ENCODE data around the gene GDF15. TPM values are rescaled to one million over a fixed set of nuclear protein-coding genes. Genes with fewer than 3 reads are reported as not detected.
"Not testable (repeated sequence)": the region's sequence is repeated elsewhere in the genome, so short reads cannot be mapped to it uniquely, and the experiment has no call there.

The GDF15 gene
- total RNA-seq, 1 experiment from 2014 or later: 21.9 TPM

DNA sequence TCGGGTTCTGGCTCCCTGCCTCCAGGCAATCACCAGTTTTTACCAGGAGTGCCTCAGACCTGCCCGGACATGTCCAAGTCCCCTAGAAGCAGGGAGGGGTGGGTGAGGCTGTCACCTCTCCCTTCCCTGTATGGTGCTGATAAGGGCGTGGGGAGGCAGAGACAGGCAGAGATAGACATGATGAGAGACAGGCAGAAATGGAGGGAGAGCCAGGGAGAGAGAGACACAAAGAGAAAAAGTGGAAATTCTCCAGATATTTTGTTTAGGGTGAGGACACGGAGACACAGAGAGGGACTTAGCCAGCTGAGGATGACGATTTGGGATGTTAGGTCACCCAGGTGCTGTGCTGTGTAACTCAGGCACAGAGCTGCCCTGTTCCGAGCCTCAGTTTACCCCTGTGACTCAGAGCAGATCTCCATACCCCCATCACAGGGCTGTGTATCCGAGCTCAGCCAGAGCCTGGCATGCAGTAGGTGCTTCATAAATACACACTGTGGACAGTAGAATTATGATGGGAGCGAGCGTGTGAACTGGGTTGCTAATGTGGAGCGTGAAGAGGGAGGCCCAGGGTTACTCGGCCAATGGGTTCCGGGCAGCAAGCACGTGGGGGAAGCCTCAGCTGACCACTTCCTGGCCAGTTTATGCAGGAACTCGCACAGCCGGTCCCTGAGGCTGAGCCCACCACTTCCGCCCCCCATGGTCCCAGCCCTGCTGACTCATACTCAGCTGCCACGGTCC is 11.9 kb upstream of the GDF15 start:
- H3K4me1 ChIP-seq (replicated peaks): peaks cover 27% of the 10 kb centered on the region
- DNase-seq (ENCODE audit: low read depth in 1 of 2, low spot score in 2 of 2): peak; percentile 87 to 99
- H3K9me3 ChIP-seq (replicated peaks): no peaks in the 10 kb centered on the region
- H3K27ac ChIP-seq: peak overlapping the region; percentile 88
- no peaks in the 10 kb centered on the region for H3K36me3 ChIP-seq
- no peak overlapping the region for H3K4me3 ChIP-seq
- H3K27me3 ChIP-seq (replicated peaks): no peaks in the 10 kb centered on the region

DNA sequence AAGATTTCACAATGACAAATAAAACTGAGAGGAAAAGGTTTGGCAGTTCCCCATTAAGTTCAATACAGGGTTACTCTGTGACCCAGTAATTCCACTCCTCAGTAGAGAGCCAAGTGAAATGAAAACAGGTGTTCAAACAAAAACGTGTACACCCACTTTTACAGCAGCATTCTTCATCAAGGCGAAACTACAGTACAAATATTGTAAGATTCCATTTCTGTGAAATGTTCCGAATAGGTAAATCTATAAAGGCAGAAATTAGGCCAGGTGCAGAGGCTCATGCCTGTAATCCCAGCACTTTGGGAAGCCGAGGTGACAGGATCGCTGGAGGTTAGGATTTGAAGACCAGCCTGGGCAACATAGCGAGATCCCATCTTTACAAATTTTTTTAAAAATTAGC is 8.9 kb upstream of the GDF15 start:
- Histone ChIP-seq H3K4me1 (replicated peaks) (peaks cover 27% of the 10 kb centered on the region), H3K27me3 (replicated peaks) (no peaks in the 10 kb centered on the region), H3K27ac (no peak overlapping the region), H3K4me3 (no peak overlapping the region), H3K9me3 (replicated peaks) (no peaks in the 10 kb centered on the region), H3K36me3 (no peaks in the 10 kb centered on the region)
- no peak for DNase-seq (ENCODE audit: low read depth in 1 of 2, low spot score in 2 of 2)

DNA sequence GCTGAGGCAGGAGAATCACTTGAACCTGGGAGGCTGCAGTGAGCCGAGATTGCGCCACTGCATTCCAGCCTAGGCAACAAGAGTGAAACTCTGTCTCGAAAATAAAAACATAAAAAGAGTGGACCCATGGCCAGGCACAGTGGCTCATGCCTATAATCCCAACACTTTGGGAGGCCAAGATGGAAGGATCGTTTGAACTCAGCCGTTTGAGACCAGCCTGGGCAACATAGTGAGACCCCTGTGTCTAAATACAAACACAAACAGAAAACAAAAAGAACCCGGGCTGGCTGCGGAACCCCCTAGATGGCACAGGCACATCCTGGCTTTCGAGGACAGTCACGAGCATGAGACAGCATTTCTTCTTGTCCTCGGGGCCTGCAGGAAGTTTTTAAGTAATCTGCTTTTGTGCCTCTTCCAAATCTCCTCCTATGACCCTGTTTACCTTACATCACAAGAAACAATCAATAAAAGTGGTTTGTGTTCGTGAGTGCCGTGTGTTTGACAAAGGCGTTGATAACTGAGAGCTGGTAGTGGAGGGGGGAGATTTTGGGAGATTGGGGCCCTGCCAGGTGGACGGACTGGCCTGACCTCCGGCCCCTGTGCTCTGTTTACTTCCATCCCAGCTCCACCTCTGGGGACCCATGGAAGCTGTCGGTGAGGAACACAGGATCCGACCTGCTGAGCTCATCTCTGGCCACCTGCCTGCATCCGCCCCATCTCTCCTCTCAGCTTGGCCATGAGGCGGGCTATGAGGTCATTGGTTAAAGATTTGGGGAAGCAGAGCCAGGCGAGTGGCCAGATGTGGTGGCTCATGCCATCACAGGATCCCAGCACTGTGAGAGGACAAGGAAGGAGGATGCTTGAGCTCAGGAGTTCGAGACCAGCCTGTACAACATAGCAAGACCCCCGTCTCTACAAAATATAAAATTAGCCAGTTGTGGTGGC is 5.9 kb upstream of the GDF15 start:
- Histone ChIP-seq H3K9me3 (replicated peaks) (no peaks in the 10 kb centered on the region), H3K27me3 (replicated peaks) (no peaks in the 10 kb centered on the region), H3K4me1 (replicated peaks) (peaks cover 10% of the 10 kb centered on the region), H3K27ac (no peak overlapping the region), H3K4me3 (no peak overlapping the region), H3K36me3 (no peaks in the 10 kb centered on the region)
- no peak for DNase-seq (ENCODE audit: low read depth in 1 of 2, low spot score in 2 of 2)

DNA sequence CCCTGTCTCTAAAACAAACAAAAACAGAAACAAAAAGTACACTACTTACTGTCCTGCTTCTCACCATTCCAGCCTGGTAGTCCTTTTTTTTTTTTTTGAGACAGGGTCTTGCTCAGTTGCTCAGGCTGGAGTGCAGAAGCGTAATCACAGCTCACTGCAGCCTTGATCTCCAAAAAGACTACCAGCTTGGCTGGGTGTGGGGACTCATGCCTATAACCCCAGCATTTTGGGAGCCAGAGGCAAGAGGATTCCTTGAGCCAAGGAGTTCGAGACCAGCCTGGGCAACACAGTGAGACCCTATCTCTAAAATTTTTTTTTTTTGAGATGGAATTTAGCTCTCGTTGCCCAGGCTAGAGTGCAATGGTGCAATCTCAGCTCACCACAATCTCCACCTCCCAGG is 5.1 kb upstream of the GDF15 start:
- no peak for DNase-seq (ENCODE audit: low read depth in 1 of 2, low spot score in 2 of 2)
- Histone ChIP-seq H3K27me3 (replicated peaks) (no peaks in the 10 kb centered on the region), H3K36me3 (no peaks in the 10 kb centered on the region), H3K4me3 (no peak overlapping the region), H3K27ac (no peak overlapping the region), H3K4me1 (replicated peaks) (peaks cover 15% of the 10 kb centered on the region), H3K9me3 (replicated peaks) (no peaks in the 10 kb centered on the region)

DNA sequence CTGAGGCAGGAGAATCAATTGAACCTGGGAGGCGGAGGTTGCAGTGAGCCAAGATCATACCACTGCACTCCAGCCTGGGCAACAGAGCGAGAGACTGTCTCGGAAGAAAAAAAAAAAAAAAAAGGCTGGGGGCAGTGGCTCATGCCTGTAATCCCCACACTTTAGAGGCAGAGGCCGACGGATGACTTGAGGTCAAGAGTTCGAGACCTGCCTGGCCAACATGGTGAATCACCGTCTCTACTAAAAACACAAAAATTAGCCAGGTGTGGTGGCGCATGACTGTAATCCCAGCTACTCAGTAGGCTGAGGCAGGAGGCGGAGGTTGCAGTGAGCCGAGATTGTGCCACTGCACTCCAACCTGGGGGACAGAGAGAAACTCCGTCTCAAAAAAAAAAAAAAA is 2.3 kb upstream of the GDF15 start:
- not testable (repeated sequence) for DNase-seq (ENCODE audit: low read depth in 1 of 2, low spot score in 2 of 2)

DNA sequence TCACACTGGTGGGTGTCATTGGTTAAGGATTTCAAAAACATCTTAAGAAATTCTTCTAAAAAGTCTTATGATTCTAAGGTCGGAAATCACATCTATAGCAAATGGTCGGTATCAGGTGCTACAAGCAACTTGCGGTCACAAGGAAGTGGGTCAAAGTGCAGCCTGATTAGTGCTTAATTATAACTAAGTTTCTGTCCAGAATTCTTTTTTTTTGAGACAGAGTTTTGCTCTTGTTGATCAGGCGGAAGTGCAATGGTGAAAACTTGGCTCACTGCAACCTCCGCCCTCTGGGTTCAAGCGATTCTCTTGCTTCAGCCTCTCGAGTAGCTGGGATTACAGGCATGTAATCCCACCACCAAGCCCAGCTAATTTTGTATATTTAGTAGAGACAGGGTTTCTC is 1.2 kb upstream of the GDF15 start:
- Histone ChIP-seq H3K4me1 (replicated peaks) (peaks cover 26% of the 10 kb centered on the region), H3K27me3 (replicated peaks) (no peaks in the 10 kb centered on the region), H3K27ac (no peak overlapping the region), H3K4me3 (no peak overlapping the region), H3K9me3 (replicated peaks) (0 out of 2 replicates have a peak, but pooled peaks cover 5% of the 10 kb centered on the region), H3K36me3 (peaks cover 7% of the 10 kb centered on the region)
- no peak for DNase-seq (ENCODE audit: low read depth in 1 of 2, low spot score in 2 of 2)

More for the DNA sequence above, 2.3 kb upstream of the GDF15 start:
- not testable (repeated sequence) for H3K36me3 ChIP-seq; H3K9me3 ChIP-seq (replicated peaks); H3K4me3 ChIP-seq; H3K27ac ChIP-seq; H3K27me3 ChIP-seq (replicated peaks)
- peaks cover 29% of the 10 kb centered on the region for H3K4me1 ChIP-seq (replicated peaks)

DNA sequence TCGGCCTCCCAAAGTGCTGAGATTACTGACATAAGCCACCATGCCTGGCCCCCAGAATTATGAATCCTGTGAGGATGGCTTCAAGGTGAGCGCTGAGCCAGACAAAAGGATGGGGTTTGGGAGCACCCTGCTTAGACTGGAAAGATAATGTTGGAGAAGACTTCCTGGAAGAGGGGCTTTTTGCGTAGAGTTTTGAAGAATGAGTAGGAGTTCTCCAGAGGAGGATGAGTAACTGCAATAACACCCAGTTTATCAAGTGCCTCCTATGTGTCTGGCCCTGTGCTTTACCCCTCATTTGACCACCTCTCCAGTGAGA is 641 bp upstream of the GDF15 start:
- DNase-seq (ENCODE audit: low read depth in 1 of 2, low spot score in 2 of 2): no peak
- Histone ChIP-seq H3K36me3 (peaks cover 7% of the 10 kb centered on the region), H3K27me3 (replicated peaks) (no peaks in the 10 kb centered on the region), H3K4me3 (no peak overlapping the region), H3K27ac (no peak overlapping the region), H3K4me1 (replicated peaks) (peaks cover 26% of the 10 kb centered on the region), H3K9me3 (replicated peaks) (0 out of 2 replicates have a peak, but pooled peaks cover 5% of the 10 kb centered on the region)

DNA sequence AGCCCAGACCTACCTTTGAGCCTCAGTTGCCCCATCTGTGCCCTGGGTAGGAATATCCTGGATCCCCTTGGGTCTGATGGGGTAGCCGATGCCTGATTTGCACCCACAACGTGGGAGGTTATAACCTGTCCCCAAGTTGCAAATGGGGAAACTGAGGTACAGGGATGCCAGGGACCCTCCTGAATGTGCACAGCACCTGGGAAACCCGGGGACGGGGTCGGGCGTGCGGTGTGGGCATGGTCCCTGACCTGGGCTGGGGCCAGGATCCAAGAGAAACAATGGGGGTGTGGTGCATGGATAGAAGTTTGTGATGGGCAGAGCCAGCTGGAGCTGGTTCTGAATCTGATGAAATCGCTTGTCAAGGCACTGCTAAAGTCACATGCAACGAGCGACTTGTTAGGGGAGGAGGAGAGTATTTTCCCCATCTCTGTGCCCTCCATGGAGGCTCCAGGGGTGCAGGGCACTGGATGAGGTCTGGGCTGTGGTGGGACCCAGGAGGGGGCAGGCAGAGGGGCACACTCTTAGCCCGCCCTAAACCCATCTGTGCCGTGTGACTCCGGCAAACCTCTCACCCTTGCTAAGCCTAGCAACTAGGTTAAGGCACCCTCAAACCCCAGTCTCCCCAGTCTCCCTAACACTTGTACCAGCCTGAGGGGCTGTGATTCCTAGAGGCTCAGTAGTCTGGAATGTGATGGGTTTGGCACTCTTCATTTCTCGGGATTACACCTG is 749 bp downstream of the GDF15 start:
- no peak overlapping the region for H3K27ac ChIP-seq
- peak overlapping the region; percentile 32 for H3K4me3 ChIP-seq

DNA sequence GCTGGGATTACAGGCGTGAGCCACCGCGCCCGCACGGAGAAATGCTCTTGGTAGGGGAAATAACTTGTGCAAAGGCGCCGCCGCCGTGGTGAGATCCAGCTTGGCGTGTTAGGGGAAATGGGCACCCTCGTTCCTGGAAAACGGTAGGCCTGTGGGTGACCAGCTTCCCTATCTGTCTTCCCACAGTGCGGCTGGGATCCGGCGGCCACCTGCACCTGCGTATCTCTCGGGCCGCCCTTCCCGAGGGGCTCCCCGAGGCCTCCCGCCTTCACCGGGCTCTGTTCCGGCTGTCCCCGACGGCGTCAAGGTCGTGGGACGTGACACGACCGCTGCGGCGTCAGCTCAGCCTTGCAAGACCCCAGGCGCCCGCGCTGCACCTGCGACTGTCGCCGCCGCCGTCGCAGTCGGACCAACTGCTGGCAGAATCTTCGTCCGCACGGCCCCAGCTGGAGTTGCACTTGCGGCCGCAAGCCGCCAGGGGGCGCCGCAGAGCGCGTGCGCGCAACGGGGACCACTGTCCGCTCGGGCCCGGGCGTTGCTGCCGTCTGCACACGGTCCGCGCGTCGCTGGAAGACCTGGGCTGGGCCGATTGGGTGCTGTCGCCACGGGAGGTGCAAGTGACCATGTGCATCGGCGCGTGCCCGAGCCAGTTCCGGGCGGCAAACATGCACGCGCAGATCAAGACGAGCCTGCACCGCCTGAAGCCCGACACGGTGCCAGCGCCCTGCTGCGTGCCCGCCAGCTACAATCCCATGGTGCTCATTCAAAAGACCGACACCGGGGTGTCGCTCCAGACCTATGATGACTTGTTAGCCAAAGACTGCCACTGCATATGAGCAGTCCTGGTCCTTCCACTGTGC is 2.4 kb downstream of the GDF15 start:
- no peak overlapping the region for H3K27ac ChIP-seq
- H3K4me3 ChIP-seq: no peak overlapping the region
- H3K9me3 ChIP-seq (replicated peaks): 0 out of 2 replicates have a peak, but pooled peaks cover 5% of the 10 kb centered on the region
- H3K36me3 ChIP-seq: peaks cover 7% of the 10 kb centered on the region
- peaks cover 26% of the 10 kb centered on the region for H3K4me1 ChIP-seq (replicated peaks)
- H3K27me3 ChIP-seq (replicated peaks): no peaks in the 10 kb centered on the region
- DNase-seq (ENCODE audit: low read depth in 1 of 2, low spot score in 2 of 2): no peak

More for the DNA sequence above, 749 bp downstream of the GDF15 start:
- DNase-seq (ENCODE audit: low read depth in 1 of 2, low spot score in 2 of 2): no peak
- Histone ChIP-seq H3K9me3 (replicated peaks) (0 out of 2 replicates have a peak, but pooled peaks cover 5% of the 10 kb centered on the region), H3K27me3 (replicated peaks) (no peaks in the 10 kb centered on the region), H3K36me3 (peaks cover 7% of the 10 kb centered on the region), H3K4me1 (replicated peaks) (peaks cover 26% of the 10 kb centered on the region)

DNA sequence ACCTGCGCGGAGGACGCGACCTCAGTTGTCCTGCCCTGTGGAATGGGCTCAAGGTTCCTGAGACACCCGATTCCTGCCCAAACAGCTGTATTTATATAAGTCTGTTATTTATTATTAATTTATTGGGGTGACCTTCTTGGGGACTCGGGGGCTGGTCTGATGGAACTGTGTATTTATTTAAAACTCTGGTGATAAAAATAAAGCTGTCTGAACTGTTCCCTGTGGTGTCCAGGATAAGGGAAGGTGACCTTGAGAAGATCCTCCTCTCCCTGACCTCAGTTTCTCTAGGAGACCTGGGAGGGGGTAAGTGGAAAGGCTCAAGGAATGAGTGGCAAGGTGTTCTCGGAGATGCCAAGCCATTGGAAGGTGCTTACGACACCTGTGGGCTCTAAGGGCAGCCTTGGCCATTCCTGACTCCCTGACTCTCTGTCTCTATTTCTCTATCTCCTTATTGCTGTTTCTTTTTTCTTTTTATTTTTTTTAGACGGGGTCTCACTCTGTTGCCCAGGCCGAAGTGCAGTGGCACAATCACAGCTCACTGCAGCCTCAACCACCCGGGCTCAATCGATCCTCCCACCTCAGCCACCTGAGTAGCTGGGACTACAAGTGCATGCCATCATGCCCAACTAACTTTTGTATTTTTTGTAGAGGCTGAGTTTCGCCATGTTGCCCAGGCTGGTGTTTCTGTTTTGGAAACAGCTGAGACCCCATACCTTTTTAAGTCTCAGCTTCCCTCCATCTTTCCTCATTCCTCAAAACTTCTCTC is 3.2 kb downstream of the GDF15 start:
- peaks cover 7% of the 10 kb centered on the region for H3K36me3 ChIP-seq
- H3K9me3 ChIP-seq (replicated peaks): 0 out of 2 replicates have a peak, but pooled peaks cover 5% of the 10 kb centered on the region
- no peak overlapping the region for H3K4me3 ChIP-seq
- H3K27ac ChIP-seq: no peak overlapping the region
- no peak for DNase-seq (ENCODE audit: low read depth in 1 of 2, low spot score in 2 of 2)
- peaks cover 26% of the 10 kb centered on the region for H3K4me1 ChIP-seq (replicated peaks)
- no peaks in the 10 kb centered on the region for H3K27me3 ChIP-seq (replicated peaks)

DNA sequence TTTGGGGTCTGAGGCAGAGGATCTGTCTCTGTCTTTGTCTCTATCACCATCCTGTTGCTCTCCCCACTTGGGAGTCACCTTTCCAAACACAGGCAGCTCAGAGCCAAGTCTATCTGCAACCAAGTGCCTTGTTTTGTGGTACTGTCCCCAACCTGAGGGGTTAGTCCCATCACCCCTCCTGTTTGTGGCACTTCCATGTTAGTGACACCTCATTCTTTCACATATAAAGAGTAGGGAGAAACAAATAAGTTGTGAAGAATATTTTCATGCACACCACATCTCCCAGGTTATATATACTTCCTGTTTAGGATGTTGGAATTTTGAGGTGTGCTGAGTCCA is 3.7 kb downstream of the GDF15 start:
- Histone ChIP-seq H3K4me1 (replicated peaks) (peaks cover 26% of the 10 kb centered on the region), H3K9me3 (replicated peaks) (0 out of 2 replicates have a peak, but pooled peaks cover 5% of the 10 kb centered on the region), H3K4me3 (no peak overlapping the region), H3K27me3 (replicated peaks) (no peaks in the 10 kb centered on the region), H3K36me3 (peaks cover 7% of the 10 kb centered on the region), H3K27ac (no peak overlapping the region)
- DNase-seq (ENCODE audit: low read depth in 1 of 2, low spot score in 2 of 2): no peak

DNA sequence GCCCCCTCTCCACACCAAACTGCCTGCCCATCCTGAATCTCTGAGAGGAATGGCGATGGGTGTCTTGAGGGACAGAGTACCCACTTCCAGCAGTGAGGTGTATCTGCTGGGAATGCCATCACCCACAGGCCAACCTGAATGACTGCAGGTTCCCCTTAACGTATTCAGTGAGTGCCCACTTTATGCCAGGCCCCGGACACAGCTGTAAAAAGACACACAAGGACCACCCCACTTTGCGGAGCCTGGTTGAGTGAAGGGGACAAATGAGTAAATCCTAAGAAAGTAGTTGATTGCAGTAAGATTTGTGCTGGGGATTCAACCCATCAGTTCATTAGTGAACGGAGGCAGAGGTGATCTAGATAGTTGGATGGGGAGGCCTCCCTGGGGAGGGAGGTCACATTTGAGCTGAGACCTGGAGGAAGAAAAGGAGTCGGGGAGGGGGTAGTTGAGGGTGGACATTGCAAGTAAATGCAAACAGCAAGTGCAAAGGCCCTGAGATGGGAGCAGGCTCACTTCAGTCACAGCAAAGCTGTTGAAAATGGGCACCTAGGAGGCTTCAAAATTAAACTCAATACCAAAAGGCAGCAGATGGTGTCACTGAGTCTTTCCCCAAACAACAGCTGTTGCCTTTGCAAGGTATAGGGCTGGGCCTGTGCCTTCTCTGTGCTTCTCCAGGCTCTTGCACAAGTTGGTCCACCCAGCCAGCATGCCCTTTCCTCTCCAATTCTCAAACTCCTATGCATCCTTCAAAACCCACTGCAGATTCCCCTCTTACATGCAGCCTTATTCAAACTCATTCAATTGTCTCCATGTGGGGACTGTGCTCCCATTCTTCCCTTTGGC is 4.3 kb downstream of the GDF15 start:
- Histone ChIP-seq H3K4me3 (no peak overlapping the region), H3K9me3 (replicated peaks) (0 out of 2 replicates have a peak, but pooled peaks cover 5% of the 10 kb centered on the region), H3K4me1 (replicated peaks) (peaks cover 25% of the 10 kb centered on the region), H3K27me3 (replicated peaks) (no peaks in the 10 kb centered on the region), H3K27ac (no peak overlapping the region), H3K36me3 (peaks cover 7% of the 10 kb centered on the region)
- DNase-seq (ENCODE audit: low read depth in 1 of 2, low spot score in 2 of 2): no peak

Data from SJSA1 (cell line).